Hepatocyte (in vitro differentiated cells): ENCODE results near the gene METAP1D.

Experiments used
- EZH2 ChIP-seq: fragments of 200-600 bp; sonication (generic); IDR thresholded peaks from 2 replicates; pipeline ENCODE4 v1.6.1; 2016; ENCODE audit warnings: antibody characterized with exemption, mild to moderate bottlenecking, borderline replicate concordance
- EZH2phosphoT487 ChIP-seq: fragments of 200-600 bp; sonication (generic); IDR thresholded peaks from one replicate; pipeline ENCODE4 v1.6.1; 2018; ENCODE audit warnings: antibody characterized with exemption, mild to moderate bottlenecking, low read depth, moderate library complexity; ENCODE audit not compliant: unreplicated experiment, severe bottlenecking
- TF ChIP-seq, protein P1 (sequence below): fragments of 200-600 bp; sonication (generic); IDR thresholded peaks from 2 replicates; pipeline ENCODE4 v1.5.1; 2016; ENCODE audit warnings: antibody characterized with exemption, mild to moderate bottlenecking; ENCODE audit not compliant: poor library complexity

DNA sequence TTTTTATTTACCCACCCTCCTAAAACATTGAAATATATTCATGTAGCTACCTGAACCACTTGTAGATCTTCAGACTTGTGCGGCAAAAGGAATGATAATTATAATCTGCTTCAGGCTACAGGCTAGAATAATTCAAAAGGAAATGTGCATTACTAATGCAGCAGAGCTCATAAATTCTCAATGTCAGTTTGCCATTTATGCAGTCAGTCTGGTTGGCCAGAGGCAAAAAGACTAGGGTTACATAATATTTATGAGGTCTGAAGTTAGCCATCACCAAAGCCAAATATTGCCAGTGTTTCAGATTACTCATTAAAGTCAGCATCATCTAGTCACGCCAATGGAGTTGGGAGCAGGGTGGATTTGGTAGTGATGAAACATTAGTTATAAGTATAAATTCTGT is 38.9 kb downstream of the METAP1D start:
- TF ChIP-seq, protein P1, sequence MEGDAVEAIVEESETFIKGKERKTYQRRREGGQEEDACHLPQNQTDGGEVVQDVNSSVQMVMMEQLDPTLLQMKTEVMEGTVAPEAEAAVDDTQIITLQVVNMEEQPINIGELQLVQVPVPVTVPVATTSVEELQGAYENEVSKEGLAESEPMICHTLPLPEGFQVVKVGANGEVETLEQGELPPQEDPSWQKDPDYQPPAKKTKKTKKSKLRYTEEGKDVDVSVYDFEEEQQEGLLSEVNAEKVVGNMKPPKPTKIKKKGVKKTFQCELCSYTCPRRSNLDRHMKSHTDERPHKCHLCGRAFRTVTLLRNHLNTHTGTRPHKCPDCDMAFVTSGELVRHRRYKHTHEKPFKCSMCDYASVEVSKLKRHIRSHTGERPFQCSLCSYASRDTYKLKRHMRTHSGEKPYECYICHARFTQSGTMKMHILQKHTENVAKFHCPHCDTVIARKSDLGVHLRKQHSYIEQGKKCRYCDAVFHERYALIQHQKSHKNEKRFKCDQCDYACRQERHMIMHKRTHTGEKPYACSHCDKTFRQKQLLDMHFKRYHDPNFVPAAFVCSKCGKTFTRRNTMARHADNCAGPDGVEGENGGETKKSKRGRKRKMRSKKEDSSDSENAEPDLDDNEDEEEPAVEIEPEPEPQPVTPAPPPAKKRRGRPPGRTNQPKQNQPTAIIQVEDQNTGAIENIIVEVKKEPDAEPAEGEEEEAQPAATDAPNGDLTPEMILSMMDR: no peak
- TF ChIP-seq EZH2 (no peak), EZH2phosphoT487 (no peak)
